HG03342 (cell line): ENCODE data around the gene RNF123.
A peak's percentile ranks its signal among the peaks of the same experiment; 100 is the strongest.

Source experiments
- ATAC-seq: cut with Tn5 transposase; IDR thresholded peaks from one replicate; pipeline ENCODE4 v1.9.1; 2021; ENCODE audit warnings: mild to moderate bottlenecking, moderate library complexity; ENCODE audit not compliant: unreplicated experiment

The RNF123 gene

DNA sequence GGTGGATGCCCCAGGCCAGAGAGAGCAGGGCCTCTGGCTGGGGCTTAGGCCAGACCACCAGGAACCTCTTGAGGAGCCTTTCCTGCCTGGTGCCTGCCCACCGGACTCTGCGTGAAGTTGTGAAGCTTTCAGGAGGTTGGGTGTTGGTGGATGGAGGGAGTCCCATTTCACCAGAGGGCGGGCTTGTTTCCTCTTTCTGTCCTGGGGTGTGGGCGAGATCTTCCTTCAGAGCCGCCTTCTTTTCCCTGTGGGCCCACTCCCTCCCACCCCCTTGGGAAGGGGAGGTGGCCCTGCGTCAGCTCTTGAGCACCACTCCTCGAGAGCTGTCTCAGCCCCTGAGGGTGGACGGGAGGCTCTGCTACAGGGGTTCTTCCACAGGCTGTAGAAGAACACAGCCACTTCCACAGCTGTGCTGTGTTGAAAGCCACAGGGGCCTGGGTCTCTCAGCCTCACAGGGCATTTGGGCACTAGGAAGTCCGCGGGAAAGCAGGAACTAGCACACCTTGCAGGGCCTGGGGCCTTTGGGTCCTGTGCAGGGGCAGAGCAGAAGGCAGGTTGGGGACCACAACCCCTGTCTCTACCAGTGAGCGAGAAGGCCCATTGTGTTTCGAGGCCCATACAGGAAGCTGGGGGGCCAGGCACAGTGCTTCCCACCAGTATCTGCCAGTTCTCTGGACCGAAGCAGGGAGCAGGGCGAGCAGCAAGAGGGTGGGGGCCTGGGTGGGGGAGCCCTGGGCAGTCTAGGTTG is 28.0 kb downstream of the RNF123 start:
- ATAC-seq, result no peak

DNA sequence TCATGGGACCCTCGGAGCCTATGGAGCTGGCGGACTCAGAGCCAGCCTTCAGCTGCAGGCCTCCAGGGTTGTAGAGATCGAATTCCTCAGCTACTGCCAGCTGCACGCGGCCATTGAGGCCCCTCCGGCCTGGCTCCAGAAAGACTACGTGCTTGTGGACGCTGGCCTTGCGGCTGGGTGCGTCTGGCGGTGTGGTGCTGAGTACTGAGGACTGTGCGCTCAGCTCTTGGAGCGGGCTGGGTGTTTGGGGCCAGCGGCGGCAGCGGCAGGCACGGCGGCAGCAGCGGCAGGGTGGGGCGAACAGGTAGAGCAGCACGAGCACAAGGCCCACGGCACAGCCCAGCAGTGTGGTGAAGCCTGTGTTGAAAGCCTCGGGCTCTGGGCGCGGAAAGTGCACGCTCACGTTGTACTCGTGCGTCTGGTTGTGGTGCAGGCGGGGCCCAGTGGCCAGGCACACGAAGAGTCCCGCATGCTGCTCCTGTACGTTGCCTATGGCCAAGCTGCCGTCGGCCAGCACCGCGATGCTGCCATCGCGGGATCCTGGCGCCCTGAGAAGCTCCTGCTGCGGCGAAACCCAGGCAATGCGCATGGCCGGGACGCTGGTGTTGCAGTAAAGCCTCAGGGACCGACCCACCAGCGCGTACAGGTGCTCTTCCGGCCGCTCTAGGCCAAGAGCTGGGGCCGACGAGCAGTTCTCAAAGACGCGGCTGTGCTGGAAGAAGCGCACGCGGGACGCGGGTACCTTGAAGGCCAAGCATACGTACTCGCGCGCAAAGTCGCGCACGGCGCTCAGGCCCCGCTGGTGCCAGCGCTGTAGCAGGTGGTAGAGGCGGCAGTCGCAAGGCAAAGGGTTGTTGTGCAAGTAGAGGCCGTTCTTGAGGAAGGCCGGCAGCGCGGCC is 28.9 kb downstream of the RNF123 start:
- ATAC-seq, result no peak

DNA sequence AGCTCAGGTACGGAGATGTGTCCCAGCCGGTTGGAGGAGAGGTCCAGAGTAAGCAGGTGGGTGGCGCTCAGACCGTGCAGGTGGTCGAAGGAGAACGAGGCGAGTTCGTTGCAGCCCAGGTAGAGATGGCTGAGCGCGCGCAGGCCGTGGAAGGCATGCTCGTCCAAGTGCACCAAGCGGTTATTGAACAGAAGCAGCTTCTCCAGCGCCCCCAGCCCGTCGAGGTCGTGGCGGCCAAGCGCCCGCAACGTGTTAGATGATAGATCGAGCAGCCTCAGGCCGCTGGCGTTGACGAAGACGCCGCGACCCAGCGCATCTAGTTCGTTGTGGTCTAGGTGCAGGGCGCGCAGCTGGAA is 29.5 kb downstream of the RNF123 start:
- ATAC-seq, result no peak

DNA sequence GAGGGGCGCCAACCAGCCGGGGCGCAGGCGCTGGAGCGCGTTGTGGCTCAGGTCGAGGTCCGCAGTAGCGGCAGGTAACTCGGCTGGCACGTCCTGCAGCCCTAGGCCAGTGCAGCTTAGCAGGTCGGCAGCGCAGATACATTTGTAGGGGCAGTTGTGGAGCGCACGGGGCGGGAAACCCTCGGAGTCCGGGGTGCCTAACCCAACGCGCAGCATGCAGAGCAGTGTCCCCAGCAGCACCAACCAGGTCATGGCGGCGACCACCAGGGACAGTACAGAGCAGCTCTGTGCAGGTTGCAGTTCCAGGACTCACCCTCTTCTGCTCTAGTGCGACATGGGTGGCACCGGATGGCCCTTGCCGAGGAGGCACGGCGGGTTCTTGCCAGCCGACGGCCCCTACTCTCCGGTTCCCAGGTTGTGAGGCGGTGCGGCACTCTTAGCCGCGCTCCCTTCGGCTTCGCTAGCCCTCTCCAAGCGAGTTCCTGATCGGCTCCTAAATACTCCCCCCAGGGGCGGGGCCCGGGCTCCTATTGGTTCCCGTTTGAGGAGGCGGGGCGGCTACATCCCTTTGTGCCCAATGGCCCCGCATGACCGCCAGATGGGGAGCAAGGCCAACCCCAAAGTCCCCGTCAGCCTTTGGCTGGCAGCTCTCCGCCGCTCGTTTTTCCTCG is 30.0 kb downstream of the RNF123 start, which contains the start of gene AMIGO3:
AMIGO3 (minus strand) TSS at position 471 of the 671 bp plus-strand sequence; CDS start at position 252, 219 bp downstream.
- peak; percentile 50 for ATAC-seq

DNA sequence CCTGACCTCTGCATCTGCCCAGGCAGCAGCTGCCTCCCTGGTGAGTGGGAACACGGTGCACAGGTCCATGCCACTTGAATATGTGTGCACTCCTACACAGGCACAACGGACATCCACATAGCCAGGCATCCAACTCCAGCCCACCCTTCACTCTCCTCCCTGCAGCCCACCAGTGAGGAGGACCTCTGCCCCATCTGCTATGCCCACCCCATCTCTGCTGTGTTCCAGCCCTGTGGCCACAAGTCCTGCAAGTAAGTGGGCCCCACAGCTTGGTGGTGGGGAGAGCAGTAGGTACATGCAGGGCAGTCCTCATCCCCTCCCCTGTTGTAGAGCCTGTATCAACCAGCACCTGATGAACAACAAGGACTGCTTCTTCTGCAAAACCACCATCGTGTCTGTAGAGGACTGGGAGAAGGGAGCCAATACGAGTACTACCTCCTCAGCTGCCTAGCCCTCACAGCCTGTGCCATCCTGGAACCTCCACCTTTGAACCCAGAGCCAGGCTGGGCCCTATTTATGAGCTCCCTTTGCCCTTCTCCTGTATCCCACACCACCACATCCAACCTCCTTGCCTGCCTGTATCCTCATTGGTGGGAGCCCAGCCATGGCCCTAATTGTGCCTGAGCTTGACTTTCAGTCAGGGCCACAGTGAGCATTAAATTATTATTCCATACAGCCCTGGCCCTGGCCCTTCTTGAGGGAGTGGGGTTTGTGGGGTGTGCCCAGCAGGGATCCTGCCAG is 31.7 kb downstream of the RNF123 start:
- ATAC-seq, result no peak

DNA sequence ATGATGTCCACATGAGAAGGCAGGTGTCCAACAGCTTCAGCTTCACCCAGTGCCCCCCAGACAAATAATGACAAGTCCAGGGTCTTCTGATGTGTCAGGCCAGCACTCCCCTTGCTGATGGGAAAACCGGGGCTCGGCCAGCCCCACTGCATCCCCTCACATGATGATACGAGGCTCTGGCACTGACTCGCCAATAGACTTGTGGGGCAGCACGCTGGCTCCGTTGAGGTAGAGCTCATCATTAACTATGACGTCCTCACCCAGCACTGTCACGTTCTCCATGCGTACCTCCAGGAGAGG is 32.2 kb downstream of the RNF123 start:
- no peak for ATAC-seq

DNA sequence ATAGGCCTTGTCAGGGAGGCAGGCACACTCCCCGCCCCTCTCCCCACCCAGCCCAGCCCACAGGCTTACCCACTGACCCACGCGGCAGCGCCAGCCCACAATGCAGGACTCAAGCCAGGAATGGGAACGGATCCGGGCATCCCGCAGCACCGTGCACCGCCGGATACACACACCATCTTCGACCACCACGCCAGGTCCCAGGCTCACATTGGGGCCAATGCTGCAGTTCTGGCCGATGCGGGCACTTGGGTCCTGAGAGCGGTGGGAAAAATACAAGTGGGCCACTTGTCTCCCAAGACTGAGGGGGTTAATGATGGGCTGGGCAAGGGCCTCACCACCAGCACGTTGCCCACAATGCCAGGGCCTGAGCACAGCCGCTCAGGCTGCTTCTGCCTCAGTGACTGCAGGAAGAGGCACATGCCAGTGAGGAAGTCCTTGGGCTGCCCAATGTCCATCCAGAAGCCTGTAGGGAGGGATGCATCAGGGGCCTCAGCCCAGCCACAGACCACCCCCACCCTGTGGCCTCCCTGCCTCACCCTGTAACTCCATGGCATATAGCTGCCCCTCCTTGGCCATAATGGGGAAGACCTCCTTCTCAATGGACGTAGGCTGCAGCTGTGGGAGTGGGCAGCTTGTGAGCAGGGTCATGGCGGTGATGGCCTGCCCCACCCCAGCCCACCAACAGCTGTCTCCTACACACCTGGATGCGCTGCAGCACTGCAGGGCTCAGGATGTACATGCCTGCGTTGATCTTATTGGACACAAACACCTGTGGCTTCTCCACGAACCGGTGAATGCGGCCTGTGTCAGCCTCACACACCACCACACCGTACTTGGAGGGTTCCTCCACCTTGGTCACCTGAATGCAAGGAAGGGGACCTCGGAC is 32.8 kb downstream of the RNF123 start:
- ATAC-seq, result no peak

DNA sequence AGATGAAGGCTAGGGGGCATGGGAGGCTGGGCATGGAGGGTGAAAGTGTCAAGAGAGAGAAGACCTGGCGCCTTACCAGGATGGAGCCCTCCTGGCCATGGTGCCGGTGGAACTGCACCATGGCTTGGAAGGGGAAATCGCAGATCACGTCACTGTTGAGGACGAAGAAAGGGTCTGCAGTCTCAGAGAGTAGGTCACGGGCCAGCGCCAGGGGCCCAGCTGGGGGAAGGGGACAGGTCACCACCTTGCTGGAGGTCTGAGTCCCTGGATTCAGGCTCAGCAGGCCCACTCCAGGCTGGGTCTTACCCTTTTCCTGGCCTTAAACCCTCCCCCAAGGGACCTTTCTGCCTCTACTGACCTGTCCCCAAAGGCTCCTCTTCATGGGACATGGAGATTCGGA is 33.5 kb downstream of the RNF123 start:
- no peak for ATAC-seq

DNA sequence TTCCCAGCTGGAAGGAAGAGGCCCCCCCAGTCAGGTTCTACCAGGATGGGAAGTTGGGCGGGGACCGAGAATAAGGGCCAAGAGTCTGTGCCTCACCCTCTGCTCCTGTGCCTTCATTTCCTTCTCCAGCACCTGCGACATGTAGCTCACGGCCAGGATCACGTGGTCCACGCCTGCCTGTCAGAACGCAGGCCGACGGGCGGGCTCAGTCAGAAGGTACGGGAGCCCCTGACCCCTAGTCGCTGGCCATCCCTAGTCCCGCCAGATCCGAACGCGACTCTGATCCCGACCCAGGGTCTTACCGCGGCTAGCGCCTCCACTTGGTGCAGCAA is 33.9 kb downstream of the RNF123 start:
- no peak for ATAC-seq

DNA sequence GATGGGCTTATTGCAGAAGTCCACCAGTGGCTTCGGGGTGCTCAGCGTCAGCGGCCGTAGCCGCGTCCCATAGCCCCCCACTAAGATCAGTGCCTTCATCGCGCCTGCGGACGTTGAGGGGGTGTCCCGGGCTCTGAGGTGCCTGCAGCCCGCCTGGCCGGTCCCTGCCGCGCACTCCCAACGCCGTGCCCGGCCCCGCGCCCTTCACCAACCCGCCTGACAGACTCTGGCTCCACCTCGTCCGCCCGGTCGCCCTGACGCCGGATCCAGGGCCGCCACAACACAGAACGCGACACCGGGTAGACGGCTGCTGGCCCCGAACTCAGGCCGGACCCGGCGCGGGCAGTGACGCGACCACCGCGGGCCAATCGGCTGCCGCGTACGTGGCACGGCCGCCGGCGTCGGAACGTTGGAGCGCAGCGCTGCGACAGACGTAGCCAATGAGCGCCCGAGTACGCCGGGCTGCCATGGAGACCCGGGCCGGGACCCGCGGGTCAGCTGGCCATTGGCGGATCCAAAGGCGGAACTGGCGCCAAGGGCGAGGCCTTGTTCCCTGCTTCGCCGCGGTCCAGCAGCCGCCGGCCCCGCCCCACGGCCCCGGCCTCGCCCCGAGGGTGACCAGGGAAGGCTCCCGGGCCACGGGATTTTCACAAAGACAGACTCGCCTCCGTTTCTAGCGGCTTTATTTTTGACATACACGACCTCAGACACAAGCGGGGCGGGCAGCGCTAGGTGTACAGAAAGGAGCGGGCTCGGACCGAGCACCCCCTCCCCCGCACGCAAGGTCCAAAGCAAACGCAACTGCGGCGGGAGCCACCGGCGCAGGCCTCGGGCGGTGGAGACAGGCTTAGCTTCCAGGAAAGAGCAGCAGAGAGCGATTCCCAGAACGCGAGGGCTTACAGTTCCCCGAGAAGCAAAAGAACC is 34.5 kb downstream of the RNF123 start, which contains the start of gene GMPPB:
GMPPB (minus strand) TSS at position 324 of the 924 bp plus-strand sequence; CDS start at position 99, 225 bp downstream.
- peak; percentile 76 for ATAC-seq

DNA sequence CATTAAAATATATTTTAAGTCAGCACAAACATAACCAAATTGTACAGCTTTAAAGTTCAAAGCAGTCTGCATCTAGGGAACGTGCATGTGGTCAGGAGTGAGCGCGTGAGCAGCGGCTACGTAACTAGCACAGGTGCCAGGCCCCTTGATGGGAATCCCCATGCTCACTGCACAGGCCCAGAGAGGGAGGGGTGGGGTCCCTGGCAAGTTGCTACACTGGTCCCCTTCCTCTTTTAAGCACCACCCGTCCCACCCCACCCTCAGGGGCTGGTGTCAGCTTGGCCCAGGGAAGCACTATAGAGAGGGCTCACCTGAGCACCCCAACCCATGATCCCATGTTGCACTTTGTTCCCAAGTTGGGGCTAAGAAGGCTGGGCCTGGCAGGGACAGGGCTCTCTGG is 35.2 kb downstream of the RNF123 start:
- no peak for ATAC-seq

DNA sequence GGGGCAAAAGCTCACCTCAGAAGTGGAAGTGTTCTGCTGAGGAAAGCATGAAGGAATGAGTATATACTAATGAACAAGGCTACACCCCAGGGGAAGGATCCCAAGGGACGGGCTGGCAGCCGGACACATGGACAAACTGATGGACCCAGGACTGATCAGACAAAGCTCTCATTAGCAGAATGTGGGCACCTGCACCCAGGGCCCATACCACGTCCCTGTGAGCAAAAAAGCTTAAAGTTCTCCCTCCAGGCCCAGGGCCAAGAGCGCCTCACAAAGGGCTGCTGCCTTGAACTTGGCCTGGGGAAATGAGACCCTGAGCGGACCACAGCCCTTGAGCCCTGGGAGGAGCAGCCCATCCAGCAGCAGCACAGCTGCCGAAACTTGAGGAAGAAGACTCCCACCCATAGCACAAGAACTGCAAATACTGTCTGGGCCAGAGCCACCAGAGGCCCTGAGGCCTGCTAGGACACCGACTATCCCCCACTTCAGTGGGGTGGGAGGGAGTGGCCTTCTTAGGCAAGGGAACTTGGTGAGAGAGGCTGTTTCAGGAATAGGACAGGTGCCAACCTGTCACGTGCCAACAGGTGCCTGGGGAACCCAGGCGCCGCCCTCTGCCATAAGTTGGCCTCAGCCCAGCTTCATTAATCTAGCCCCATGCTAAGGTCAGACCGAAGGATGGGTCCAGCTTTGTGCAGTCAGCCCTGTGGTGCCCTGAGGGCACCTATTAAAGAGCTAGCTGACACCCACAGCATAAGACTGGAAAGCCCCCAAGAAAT is 36.7 kb downstream of the RNF123 start:
- no peak for ATAC-seq

DNA sequence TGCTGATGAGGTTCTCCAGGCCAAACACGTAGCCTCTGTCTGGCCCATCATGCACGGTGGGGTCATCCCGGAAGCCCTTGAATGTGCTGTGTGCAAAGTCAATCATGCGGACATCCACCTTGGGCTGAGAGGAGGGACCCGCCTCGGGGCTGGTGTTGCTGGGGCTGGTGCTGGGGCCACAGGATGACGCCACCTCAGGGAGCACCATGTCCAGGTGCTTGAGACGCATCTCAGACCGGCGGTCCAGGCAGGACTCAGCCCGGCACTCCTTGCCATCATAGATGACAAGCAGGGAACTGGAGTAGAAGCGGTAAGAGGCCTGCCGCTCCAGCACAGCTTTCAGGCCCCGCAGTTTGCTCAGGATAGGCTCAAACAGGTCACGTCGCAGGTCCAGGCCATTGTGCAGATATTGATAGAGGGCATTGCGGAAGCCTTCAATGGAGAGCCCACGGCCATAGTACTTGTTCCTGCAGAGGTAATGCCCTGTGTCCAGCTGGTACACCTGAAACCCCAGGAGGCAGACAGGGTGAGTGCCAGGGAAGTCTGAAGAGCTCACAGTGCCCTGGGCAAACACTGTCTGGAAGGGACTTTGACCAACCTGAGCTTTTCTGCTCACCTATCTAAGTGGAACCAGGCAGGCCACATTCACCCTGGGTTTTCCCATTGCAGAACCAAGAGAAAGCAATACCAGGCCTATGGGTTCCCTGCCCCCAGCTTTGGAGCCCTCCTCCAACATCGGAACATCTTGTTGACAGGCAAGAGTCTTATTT is 38.0 kb downstream of the RNF123 start:
- no peak for ATAC-seq

DNA sequence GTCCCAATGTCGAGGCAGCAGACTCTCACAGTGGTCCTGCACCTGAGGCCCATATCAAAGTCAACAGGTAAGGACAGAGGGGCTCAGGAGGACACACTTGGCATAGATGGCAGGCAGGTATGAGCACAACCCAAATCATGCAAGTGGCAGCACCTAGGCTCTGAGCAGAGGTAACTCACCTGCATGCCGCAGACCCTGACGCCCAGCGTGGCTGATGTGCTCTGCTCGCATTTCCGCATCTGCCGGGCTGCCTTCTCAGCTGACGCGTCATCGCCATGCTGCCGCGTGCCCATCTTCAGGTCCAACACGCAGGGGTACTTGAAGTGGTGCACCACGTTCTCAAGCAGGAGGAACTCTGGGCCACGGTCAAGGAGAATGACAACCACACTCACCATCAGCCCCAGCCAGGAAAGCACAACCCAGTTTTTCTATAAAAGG is 38.6 kb downstream of the RNF123 start:
- ATAC-seq, result no peak

DNA sequence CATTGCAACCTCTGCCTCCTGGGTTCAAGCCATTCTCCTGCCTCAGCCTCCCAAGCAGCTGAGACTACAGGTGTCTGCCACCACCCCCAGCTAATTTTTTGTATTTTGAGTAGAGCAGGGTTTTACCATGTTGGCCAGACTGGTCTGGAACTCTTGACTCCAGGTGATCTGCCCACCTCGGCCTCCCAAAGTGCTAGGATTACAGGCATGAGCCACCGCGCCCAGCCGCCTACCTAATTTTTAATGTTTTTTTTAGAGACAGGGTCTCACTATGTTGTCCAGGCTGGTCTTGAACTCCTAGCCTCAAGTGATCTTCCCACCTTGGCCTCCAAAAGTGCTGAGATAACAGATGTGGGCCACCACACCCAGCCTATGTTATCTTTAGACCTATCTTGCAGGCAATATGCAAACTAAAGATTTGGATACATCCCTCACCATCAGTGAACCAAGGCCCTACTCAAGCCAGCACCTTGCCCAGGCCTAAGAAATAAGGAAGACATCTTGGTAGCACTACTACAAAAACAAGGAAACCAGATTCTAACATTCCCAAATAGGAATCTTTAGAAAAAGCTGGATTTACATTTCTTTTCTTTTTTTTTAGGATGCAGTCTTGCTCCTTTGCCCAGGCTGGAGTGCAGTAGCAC is 40.7 kb downstream of the RNF123 start:
- ATAC-seq, result no peak

DNA sequence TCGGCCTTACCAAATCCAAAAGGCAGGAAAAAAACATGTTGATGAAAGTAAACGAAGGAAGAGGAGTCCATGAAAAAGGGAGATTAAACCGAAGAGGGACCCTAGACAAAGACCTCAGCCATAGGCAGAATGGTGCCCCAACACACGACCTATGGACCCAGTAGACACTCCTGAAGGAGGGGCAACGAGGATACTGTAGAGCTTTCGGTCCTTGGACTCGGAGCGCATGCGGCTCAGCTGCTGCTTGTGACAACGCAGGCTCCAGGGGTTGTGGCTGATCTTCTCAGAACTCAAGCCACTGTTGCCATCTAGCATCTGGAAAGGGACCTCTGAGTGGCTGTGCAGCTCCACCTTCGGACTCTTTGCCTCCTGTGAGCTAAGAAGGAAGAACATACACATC is 43.2 kb downstream of the RNF123 start:
- no peak for ATAC-seq

DNA sequence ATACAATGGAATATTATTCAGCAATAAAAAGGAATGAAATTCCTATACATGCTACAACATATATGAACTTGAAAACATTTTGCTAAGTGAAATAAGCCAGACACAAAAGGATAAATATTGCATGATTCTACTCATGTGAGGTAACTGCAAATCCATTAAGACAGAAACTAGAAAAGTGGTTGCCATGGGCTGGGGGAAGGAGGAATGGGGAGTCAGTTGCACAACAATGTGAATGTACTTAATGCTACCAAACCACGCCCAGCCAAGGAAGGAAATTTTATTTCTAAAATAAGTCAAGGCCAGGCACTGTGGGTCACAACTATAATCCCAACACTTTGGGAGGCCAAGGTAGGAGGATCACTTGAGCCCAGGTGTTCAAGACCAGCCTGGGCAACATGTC is 44.2 kb downstream of the RNF123 start:
- ATAC-seq, result no peak
